Smooth muscle cell (in vitro differentiated cells): ENCODE results near the gene ADGRG7. TPM values are rescaled to one million over a fixed set of nuclear protein-coding genes. Genes with fewer than 3 reads are reported as not detected.

Source experiments
- polyA plus RNA-seq: library from polyadenylated mRNA; unstranded; fragments of >200 nt; fragmentation: Nextera tagmentation; extraction: Ambion mirVana; gene quantifications from 2 replicates; pipeline ENCODE4 v1.2.1, GENCODE V29; 2016
- small RNA-seq: library from RNA; depleted of rRNA; stranded (forward); fragments of <200 nt; gene quantifications from one replicate; pipeline ENCODE3, GENCODE V24; 2014
- total RNA-seq: library from RNA; depleted of rRNA; stranded (reverse); fragments of >200 nt; gene quantifications from 2 replicates; pipeline ENCODE4 v1.2.3, GENCODE V29; 2014

ADGRG7 gene
- total and polyA plus RNA-seq, 2 experiments from 2014 or later, result 0.04 TPM; not detected in 1

Small RNA genes lying within 50 kb of the gene (small RNA-seq; reads per million reads assigned to genes)
- gene RF00322, result not detected

Other genes starting within 250 kb of the ADGRG7 start
- 53.7 and 75.8 TPM in 2 replicates for gene TOMM70, start 208.5 kb upstream of the ADGRG7 start, total RNA-seq
- 28.1 and 31.1 TPM in 2 replicates for gene TOMM70, start 208.5 kb upstream of the ADGRG7 start, polyA plus RNA-seq
- 3.1 and 4.2 TPM in 2 replicates for gene LNP1, start 208.1 kb upstream of the ADGRG7 start, total RNA-seq
- 4.3 and 6.3 TPM in 2 replicates for gene LNP1, start 208.1 kb upstream of the ADGRG7 start, polyA plus RNA-seq
- 280 and 307 TPM in 2 replicates for gene TMEM45A, start 117.0 kb upstream of the ADGRG7 start, total RNA-seq
- gene TMEM45A, start 117.0 kb upstream of the ADGRG7 start, polyA plus RNA-seq, result 209 and 220 TPM in 2 replicates
- 205 and 225 TPM in 2 replicates for gene TFG, start 99.9 kb downstream of the ADGRG7 start, total RNA-seq
- 246 and 257 TPM in 2 replicates for gene TFG, start 99.9 kb downstream of the ADGRG7 start, polyA plus RNA-seq